ENCODE measurements around the gene ABCB8. TPM values are rescaled to one million over a fixed set of nuclear protein-coding genes. Genes with fewer than 3 reads are reported as not detected.

ABCB8 gene
- total and polyA plus RNA-seq, 2 experiments from 2014 or later: 29.6 to 31.6 TPM

GRCh38 chr7:151045262-151045661 lies 17.0 kb downstream of the ABCB8 start:
- in situ Hi-C loops (cut with MboI): no loop called here
- H3K36me3 ChIP-seq (ENCODE audit: low read depth): no peaks in the 10 kb centered on the region
- H3K27me3 ChIP-seq (replicated peaks; ENCODE audit: insufficient read depth): no peaks in the 10 kb centered on the region
- H3K9me2 ChIP-seq (ENCODE audit: insufficient read depth): no peaks in the 10 kb centered on the region
- no peak overlapping the region for H3K4me3 ChIP-seq
- TF ChIP-seq EZH2 (IDR thresholded peaks at IDR 0.05; ENCODE audit: insufficient read depth, poor library complexity, severe bottlenecking): no peak
- no peak for TF ChIP-seq EZH2phosphoT487 (IDR thresholded peaks at IDR 0.05; ENCODE audit: insufficient read depth, low read depth)
- H3K4me2 ChIP-seq (ENCODE audit: unreplicated experiment): no peak overlapping the region
- DNase-seq: no peak
- H3K4me1 ChIP-seq (ENCODE audit: insufficient read depth): peaks cover 9% of the 10 kb centered on the region
- no peak overlapping the region for H3K27ac ChIP-seq
- no peak overlapping the region for H2AFZ ChIP-seq
- no peaks in the 10 kb centered on the region for H4K20me1 ChIP-seq (ENCODE audit: insufficient read depth)
- H3K9ac ChIP-seq: no peak overlapping the region
- H3K79me2 ChIP-seq (ENCODE audit: insufficient read depth): no peaks in the 10 kb centered on the region
- H3K9me3 ChIP-seq (ENCODE audit: low read depth): no peaks in the 10 kb centered on the region
- 78 to 92% methylated on average over 8 to 9 of the region's 11 CpGs for WGBS, 2 experiments (ENCODE audit: low coverage in 1 of 2, low lambda C conversion rate in 2 of 2, missing lambda C conversion rate in 2 of 2)
- H3F3A ChIP-seq (ENCODE audit: insufficient read depth): peaks cover 13% of the 10 kb centered on the region

GRCh38 chr7:151045967-151046366 lies 17.7 kb downstream of the ABCB8 start:
- Histone ChIP-seq H2AFZ (no peak overlapping the region), H3F3A (ENCODE audit: insufficient read depth) (peaks cover 13% of the 10 kb centered on the region), H3K9me2 (ENCODE audit: insufficient read depth) (no peaks in the 10 kb centered on the region), H4K20me1 (ENCODE audit: insufficient read depth) (no peaks in the 10 kb centered on the region), H3K36me3 (ENCODE audit: low read depth) (no peaks in the 10 kb centered on the region), H3K79me2 (ENCODE audit: insufficient read depth) (no peaks in the 10 kb centered on the region), H3K4me1 (ENCODE audit: insufficient read depth) (peaks cover 9% of the 10 kb centered on the region), H3K9ac (no peak overlapping the region), H3K4me2 (ENCODE audit: unreplicated experiment) (no peak overlapping the region), H3K27me3 (replicated peaks; ENCODE audit: insufficient read depth) (no peaks in the 10 kb centered on the region), H3K4me3 (no peak overlapping the region), H3K9me3 (ENCODE audit: low read depth) (no peaks in the 10 kb centered on the region), H3K27ac (no peak overlapping the region)
- TF ChIP-seq EZH2phosphoT487 (IDR thresholded peaks at IDR 0.05; ENCODE audit: insufficient read depth, low read depth) (no peak), EZH2 (IDR thresholded peaks at IDR 0.05; ENCODE audit: insufficient read depth, poor library complexity, severe bottlenecking) (no peak)
- 75 to 76% methylated on average over 9 of the region's 9 CpGs for WGBS, 2 experiments (ENCODE audit: low coverage in 1 of 2, low lambda C conversion rate in 2 of 2, missing lambda C conversion rate in 2 of 2)
- DNase-seq: no peak
- in situ Hi-C loops (cut with MboI): no loop called here

- Histone ChIP-seq H3K36me3 (ENCODE audit: low read depth) (no peaks in the 10 kb centered on the region), H3K9ac (peak overlapping the region; percentile 38), H2AFZ (no peak overlapping the region), H3K4me3 (no peak overlapping the region), H3K27ac (no peak overlapping the region), H3F3A (ENCODE audit: insufficient read depth) (peaks cover 13% of the 10 kb centered on the region), H3K9me2 (ENCODE audit: insufficient read depth) (no peaks in the 10 kb centered on the region), H3K79me2 (ENCODE audit: insufficient read depth) (no peaks in the 10 kb centered on the region), H3K4me2 (ENCODE audit: unreplicated experiment) (no peak overlapping the region), H3K9me3 (ENCODE audit: low read depth) (no peaks in the 10 kb centered on the region), H3K27me3 (replicated peaks; ENCODE audit: insufficient read depth) (no peaks in the 10 kb centered on the region), H3K4me1 (ENCODE audit: insufficient read depth) (peaks cover 9% of the 10 kb centered on the region), H4K20me1 (ENCODE audit: insufficient read depth) (no peaks in the 10 kb centered on the region)
- DNase-seq: peak; percentile 67
- no peak for TF ChIP-seq EZH2phosphoT487 (IDR thresholded peaks at IDR 0.05; ENCODE audit: insufficient read depth, low read depth)
- TF ChIP-seq EZH2 (IDR thresholded peaks at IDR 0.05; ENCODE audit: insufficient read depth, poor library complexity, severe bottlenecking): no peak
- 18 to 20% methylated on average over 14 of the region's 14 CpGs for WGBS, 2 experiments (ENCODE audit: low coverage in 1 of 2, low lambda C conversion rate in 2 of 2, missing lambda C conversion rate in 2 of 2)
- in situ Hi-C loops (cut with MboI): no loop called here
These were observed 18.6 kb downstream of the ABCB8 start for GRCh38 chr7:151046603-151047573.

GRCh38 chr7:151047976-151048815 lies 19.9 kb downstream of the ABCB8 start, which contains the start of gene ASIC3:
TSS of gene ASIC3 (plus strand) at chr7:151048531. CDS start at chr7:151048886, 355 bp downstream.
- DNase-seq: no peak
- in situ Hi-C loops (cut with MboI): no loop called here
- Histone ChIP-seq H3K27me3 (replicated peaks; ENCODE audit: insufficient read depth) (no peaks in the 10 kb centered on the region), H3K4me1 (ENCODE audit: insufficient read depth) (peaks cover 9% of the 10 kb centered on the region), H3K9me2 (ENCODE audit: insufficient read depth) (no peaks in the 10 kb centered on the region), H3K9me3 (ENCODE audit: low read depth) (no peaks in the 10 kb centered on the region), H3K9ac (no peak within 1 kb of the TSS), H2AFZ (no peak within 1 kb of the TSS), H3K36me3 (ENCODE audit: low read depth) (no peaks in the 10 kb centered on the region), H3K79me2 (ENCODE audit: insufficient read depth) (no peaks in the 10 kb centered on the region), H3K4me2 (ENCODE audit: unreplicated experiment) (no peak within 1 kb of the TSS), H3K27ac (no peak within 1 kb of the TSS), H4K20me1 (ENCODE audit: insufficient read depth) (no peaks in the 10 kb centered on the region), H3F3A (ENCODE audit: insufficient read depth) (peaks cover 13% of the 10 kb centered on the region), H3K4me3 (no peak within 1 kb of the TSS)
- TF ChIP-seq EZH2phosphoT487 (IDR thresholded peaks at IDR 0.05; ENCODE audit: insufficient read depth, low read depth) (no peak), EZH2 (IDR thresholded peaks at IDR 0.05; ENCODE audit: insufficient read depth, poor library complexity, severe bottlenecking) (no peak)
- 76 to 81% methylated on average over 19 to 22 of the region's 22 CpGs for WGBS, 2 experiments (ENCODE audit: low coverage in 1 of 2, low lambda C conversion rate in 2 of 2, missing lambda C conversion rate in 2 of 2)
